ENCODE measurements around the gene SLC23A1. TPM values are rescaled to one million over a fixed set of nuclear protein-coding genes. Genes with fewer than 3 reads are reported as not detected.

The SLC23A1 gene
- total RNA-seq, 4 donors from 2014 or later, result not detected

- peaks cover 4 to 15% (median 11%) of the 10 kb centered on the region in 4 donors for H3K4me1 ChIP-seq
- H3K27me3 ChIP-seq, result no peaks in the 10 kb centered on the region
- no peak for DNase-seq (ENCODE audit: low spot score in 2 of 2)
- TF ChIP-seq CTCF (IDR thresholded peaks at IDR 0.05), result no peak
- TF ChIP-seq POLR2A (IDR thresholded peaks at IDR 0.05), result no peak
- no peak for TF ChIP-seq EP300 (IDR thresholded peaks at IDR 0.05)
- no peak overlapping the region for H3K4me3 ChIP-seq
- peaks cover 0 to 11% (median 0%) of the 10 kb centered on the region in 3 donors for H3K36me3 ChIP-seq
- H3K9me3 ChIP-seq, result no peaks in the 10 kb centered on the region
- no peak overlapping the region for H3K27ac ChIP-seq
Observed at GRCh38 chr5:139407517-139407916, 24.4 kb upstream of the SLC23A1 start.

GRCh38 chr5:139406963-139407362 lies 23.9 kb upstream of the SLC23A1 start:
- Histone ChIP-seq H3K9me3 (no peaks in the 10 kb centered on the region), H3K4me1 (peaks cover 4 to 15% (median 11%) of the 10 kb centered on the region in 4 donors), H3K27me3 (no peaks in the 10 kb centered on the region), H3K27ac (no peak overlapping the region), H3K36me3 (peaks cover 0 to 6% (median 0%) of the 10 kb centered on the region in 3 donors), H3K4me3 (no peak overlapping the region)
- DNase-seq (ENCODE audit: low spot score in 2 of 2), result no peak
- 87 to 96% methylated on average over 2 of the region's 2 CpGs for WGBS, 2 donors
- TF ChIP-seq EP300 (IDR thresholded peaks at IDR 0.05), result no peak
- TF ChIP-seq CTCF (IDR thresholded peaks at IDR 0.05), result no peak
- no peak for TF ChIP-seq POLR2A (IDR thresholded peaks at IDR 0.05)

GRCh38 chr5:139404484-139404840 lies 21.4 kb upstream of the SLC23A1 start:
- peak overlapping the region; percentile 82 to 97 (median 88) for H3K27ac ChIP-seq
- WGBS, 2 donors, result 69 to 70% methylated on average over 5 of the region's 5 CpGs
- TF ChIP-seq POLR2A (IDR thresholded peaks at IDR 0.05) (no peak), EP300 (IDR thresholded peaks at IDR 0.05) (no peak), CTCF (IDR thresholded peaks at IDR 0.05) (no peak)

GRCh38 chr5:139403787-139404483 lies 20.8 kb upstream of the SLC23A1 start, which contains the start of gene SPATA24:
SPATA24 (minus strand) TSS chr5:139404089; CDS start chr5:139404060, 29 bp downstream.
- DNase-seq (ENCODE audit: low spot score in 2 of 2), result peak; percentile 98
- TF ChIP-seq CTCF (IDR thresholded peaks at IDR 0.05) (peak in 1 of 5 experiments; percentile 46), EP300 (IDR thresholded peaks at IDR 0.05) (peak; percentile 86 to 91), POLR2A (IDR thresholded peaks at IDR 0.05) (no peak)
- Histone ChIP-seq H3K27me3 (no peaks in the 10 kb centered on the region), H3K36me3 (no peaks in the 10 kb centered on the region), H3K9me3 (no peaks in the 10 kb centered on the region), H3K27ac (peak within 1 kb of the TSS; percentile 82 to 97 (median 88)), H3K4me3 (peak within 1 kb of the TSS; percentile 36 to 58 (median 50)), H3K4me1 (peaks cover 4 to 15% (median 11%) of the 10 kb centered on the region in 4 donors)
- WGBS, 2 donors, result 0% methylated on average over 25 to 41 of the region's 41 CpGs

More at GRCh38 chr5:139404484-139404840, 21.4 kb upstream of the SLC23A1 start:
- H3K4me1 ChIP-seq, result peaks cover 4 to 15% (median 11%) of the 10 kb centered on the region in 4 donors
- DNase-seq (ENCODE audit: low spot score in 2 of 2), result no peak
- H3K4me3 ChIP-seq, result peak overlapping the region in 3 of 4 donors; percentile 36 to 58 (median 58)
- no peaks in the 10 kb centered on the region for H3K9me3 ChIP-seq
- no peaks in the 10 kb centered on the region for H3K27me3 ChIP-seq
- no peaks in the 10 kb centered on the region for H3K36me3 ChIP-seq

- TF ChIP-seq EP300 (IDR thresholded peaks at IDR 0.05) (no peak), CTCF (IDR thresholded peaks at IDR 0.05) (no peak), POLR2A (IDR thresholded peaks at IDR 0.05) (no peak)
- Histone ChIP-seq H3K9me3 (no peaks in the 10 kb centered on the region), H3K27me3 (no peaks in the 10 kb centered on the region), H3K27ac (peak overlapping the region; percentile 82 to 97 (median 88)), H3K4me3 (peak overlapping the region; percentile 36 to 58 (median 50)), H3K36me3 (no peaks in the 10 kb centered on the region), H3K4me1 (peaks cover 4 to 15% (median 11%) of the 10 kb centered on the region in 4 donors)
- 9 to 15% methylated on average over 6 to 7 of the region's 7 CpGs for WGBS, 2 donors
- DNase-seq (ENCODE audit: low spot score in 2 of 2), result no peak
Observed at GRCh38 chr5:139403418-139403786, 20.3 kb upstream of the SLC23A1 start.

Data from tibial nerve (tissue), 4 donors.